NCI-H748 (cell line): ENCODE measurements around the gene BAZ1A.

Experiments used
- DNase-seq: peaks from one replicate; lab custom pipeline; 2025; ENCODE audit not compliant: unreplicated experiment; lab: John Stamatoyannopoulos, UW

The BAZ1A gene, protein sequence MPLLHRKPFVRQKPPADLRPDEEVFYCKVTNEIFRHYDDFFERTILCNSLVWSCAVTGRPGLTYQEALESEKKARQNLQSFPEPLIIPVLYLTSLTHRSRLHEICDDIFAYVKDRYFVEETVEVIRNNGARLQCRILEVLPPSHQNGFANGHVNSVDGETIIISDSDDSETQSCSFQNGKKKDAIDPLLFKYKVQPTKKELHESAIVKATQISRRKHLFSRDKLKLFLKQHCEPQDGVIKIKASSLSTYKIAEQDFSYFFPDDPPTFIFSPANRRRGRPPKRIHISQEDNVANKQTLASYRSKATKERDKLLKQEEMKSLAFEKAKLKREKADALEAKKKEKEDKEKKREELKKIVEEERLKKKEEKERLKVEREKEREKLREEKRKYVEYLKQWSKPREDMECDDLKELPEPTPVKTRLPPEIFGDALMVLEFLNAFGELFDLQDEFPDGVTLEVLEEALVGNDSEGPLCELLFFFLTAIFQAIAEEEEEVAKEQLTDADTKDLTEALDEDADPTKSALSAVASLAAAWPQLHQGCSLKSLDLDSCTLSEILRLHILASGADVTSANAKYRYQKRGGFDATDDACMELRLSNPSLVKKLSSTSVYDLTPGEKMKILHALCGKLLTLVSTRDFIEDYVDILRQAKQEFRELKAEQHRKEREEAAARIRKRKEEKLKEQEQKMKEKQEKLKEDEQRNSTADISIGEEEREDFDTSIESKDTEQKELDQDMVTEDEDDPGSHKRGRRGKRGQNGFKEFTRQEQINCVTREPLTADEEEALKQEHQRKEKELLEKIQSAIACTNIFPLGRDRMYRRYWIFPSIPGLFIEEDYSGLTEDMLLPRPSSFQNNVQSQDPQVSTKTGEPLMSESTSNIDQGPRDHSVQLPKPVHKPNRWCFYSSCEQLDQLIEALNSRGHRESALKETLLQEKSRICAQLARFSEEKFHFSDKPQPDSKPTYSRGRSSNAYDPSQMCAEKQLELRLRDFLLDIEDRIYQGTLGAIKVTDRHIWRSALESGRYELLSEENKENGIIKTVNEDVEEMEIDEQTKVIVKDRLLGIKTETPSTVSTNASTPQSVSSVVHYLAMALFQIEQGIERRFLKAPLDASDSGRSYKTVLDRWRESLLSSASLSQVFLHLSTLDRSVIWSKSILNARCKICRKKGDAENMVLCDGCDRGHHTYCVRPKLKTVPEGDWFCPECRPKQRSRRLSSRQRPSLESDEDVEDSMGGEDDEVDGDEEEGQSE (N-terminal part only)

GRCh38 chr14:34875031-34875922 is at the start of gene BAZ1A:
Gene BAZ1A (minus strand): TSS chr14:34875360. CDS start chr14:34874604, 756 bp downstream.
- DNase-seq: peak; percentile 94

DNA sequence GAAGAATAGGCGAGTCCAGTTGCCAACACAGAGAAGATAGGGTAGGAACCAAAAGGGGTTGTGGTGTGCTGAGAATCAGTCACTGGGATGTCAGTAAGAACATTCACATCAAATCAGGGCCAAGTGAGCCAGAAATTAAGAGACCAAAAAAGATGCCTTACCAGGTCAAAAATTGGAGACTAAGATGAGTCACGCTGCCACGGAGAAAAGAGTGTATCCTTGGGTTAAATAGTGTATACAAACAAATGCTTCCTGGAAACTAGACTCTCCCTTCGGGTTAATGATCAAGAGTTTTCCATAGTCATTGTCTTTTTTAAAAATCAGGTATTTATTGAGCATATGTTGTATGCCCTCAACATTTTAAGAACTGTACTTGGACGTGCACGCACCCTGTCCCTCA is 45.2 kb upstream of the BAZ1A start:
- DNase-seq: no peak

GRCh38 chr14:34913619-34914018 is 38.5 kb upstream of the BAZ1A start:
- no peak for DNase-seq

DNA sequence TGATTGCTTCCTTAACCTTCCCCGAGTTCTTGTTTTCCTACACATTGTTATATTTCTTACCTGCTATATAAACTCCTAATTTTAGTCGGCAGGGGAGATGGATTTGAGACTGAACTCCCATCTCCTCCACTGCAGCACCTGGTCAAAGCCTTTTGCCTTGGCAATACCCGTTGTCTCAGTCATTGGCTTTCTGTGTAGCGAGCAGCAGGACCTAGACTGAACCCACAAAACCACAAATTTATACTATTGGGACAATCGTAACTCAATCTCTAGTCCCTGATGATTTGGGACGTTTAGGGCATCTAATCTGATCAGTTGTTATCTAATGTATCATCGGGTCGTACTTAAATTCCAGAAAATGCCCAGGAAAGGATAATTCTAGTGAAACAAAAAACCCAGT is 37.8 kb upstream of the BAZ1A start:
- no peak for DNase-seq

GRCh38 chr14:34912182-34912581 is 37.0 kb upstream of the BAZ1A start:
- DNase-seq: peak; percentile 4

DNA sequence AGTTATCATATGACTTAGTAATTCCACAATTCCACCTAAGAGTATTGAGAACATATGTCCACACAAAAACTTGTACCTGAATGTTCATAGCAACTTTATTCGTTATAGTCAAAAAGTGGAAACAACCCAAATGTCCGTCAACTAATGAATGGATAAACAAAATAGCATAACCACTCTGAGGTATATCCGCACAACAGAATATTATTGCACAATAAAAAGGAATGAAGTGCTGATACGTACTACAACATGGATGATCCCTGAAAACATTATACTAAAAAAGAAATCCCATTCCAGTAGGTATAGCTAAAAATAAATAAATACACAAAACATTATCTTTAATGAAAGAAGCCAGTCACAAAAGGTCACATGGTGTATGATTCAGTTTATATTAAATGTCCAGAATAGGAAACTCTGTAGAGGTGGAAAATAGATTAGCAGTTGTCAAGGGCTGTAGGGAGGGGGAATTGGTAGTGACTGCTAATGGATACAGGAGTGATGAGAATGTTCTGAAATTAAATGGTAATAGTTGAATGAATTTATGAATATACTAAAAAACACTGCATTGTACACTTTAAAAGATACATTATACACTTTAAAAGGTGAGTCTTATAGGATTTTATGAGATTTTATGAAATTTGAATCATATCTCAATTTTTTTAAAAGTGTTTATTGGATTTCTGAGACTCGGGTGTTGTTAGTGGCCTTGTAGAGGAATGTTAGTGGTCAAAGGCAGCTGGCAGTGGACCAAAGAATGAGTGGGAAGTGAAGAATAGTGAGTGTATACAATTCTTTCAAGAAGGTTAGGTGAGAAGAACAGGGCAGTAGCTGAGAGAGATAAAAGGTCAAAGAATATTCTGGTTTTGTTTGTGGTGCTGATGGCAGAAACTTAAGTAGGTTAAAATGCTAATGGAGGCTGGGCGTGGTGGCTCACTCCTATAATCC is 36.3 kb upstream of the BAZ1A start:
- DNase-seq: no peak

GRCh38 chr14:34906287-34906686 is 31.1 kb upstream of the BAZ1A start:
- no peak for DNase-seq

DNA sequence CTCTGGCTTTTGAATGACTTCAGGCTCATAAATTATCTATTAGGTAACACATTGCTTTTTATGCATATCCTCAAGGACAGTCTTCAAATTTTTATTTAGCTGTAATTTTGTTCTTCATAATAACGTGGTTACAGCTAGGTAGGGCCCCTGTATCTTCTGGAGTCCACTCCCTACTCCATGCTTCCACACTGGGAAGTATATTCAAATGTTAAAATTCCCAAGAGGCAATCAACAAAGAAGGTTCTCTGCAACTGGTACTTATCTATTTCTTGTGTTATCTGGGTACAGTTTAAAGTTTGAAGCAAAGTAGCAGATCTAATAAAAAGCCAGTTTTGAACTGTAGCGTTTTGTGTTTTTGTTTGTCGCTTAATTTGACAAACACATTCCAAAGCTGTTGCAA is 20.1 kb upstream of the BAZ1A start:
- DNase-seq: no peak

GRCh38 chr14:34890937-34891336 is 15.8 kb upstream of the BAZ1A start:
- DNase-seq: no peak

DNA sequence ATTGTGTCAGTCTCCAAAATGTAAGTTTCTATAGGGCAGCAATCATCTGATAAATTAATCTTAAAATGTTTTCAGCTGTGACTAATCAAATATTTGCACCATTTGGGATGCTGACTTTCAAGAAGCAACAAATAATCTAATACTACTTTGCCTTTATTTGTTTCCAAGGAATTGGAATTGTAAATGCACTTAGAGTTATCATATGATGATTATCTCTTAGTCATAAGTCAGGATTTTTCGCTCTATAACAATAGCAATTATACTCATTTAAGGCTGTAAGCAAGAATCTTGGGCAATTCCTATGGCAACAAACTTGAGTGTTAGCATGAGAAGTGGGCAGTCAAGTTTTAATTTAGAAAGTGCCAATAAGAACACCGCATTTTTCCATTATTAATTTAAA is 13.0 kb upstream of the BAZ1A start:
- DNase-seq: no peak

DNA sequence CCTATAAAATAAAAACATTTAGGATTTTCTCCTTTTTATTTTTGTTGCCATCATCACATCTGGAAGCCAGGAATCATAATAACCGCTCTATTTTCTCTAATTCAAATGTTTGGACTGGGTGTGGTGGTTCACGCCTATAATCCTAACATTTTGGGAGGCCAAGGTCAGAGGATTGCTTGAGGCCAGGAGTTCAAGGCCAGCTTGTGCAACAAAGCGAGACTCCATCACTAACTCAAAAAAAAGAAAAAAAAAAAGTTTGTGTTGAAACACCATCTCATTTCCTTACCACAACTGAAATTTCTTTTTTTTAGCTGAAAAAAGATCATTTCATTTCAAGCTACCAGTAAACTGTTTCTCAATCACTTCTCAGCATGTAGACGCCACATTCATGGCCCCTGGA is 8.8 kb upstream of the BAZ1A start:
- DNase-seq: no peak

- DNase-seq: peak; percentile 85
Measured at GRCh38 chr14:34874386-34875030, 652 bp downstream of the BAZ1A start.

- DNase-seq: peak; percentile 85
Measured at GRCh38 chr14:34873589-34874385, 1.4 kb downstream of the BAZ1A start.

- no peak for DNase-seq
Measured at GRCh38 chr14:34872822-34873588, 2.2 kb downstream of the BAZ1A start.

DNA sequence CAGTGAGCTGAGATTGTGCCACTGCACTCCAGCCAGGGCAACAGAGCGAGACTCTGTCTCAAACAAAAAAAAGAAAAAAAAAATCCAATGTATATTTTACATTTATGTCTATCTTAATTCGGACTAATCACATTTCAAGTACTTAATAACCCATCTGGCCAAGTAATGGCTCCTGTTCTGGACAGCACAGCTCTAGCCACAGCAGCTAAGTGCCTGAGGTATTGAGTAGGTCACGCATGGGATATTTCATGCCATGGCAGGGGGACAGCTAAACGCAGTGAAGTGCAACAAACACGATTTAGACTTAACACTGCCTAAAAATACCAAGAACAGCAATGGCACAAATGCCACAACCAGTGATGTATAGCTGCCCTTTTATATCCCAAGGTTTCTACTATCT is 8.0 kb downstream of the BAZ1A start:
- DNase-seq: no peak

- no peak for DNase-seq
Measured at GRCh38 chr14:34865889-34866574, 9.1 kb downstream of the BAZ1A start.

DNA sequence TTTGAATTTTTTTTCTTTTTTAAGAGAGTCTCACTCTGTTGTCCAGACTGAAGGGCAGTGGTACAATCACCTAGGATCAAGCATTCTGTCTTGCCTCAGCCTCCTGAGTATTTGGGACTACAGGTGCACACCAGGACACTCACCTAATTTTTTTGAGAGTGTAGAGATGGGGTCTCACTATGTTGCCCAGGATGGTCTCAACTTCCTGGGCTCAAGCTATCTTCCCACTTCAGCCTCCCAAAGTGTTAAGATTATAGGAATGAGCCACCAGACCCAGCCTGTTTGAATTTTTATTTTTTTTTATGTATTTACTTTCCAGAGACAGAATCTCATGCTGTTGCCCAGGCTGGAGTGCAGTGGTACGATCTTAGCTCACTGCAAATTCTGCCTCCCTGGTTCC is 11.3 kb downstream of the BAZ1A start:
- no peak for DNase-seq
